GM19351 (cell line): ENCODE results near the gene CELA2A.
A peak's percentile ranks its signal among the peaks of the same experiment; 100 is the strongest.

Experiments used
- ATAC-seq: cut with Tn5 transposase; IDR thresholded peaks from one replicate; pipeline ENCODE4 v1.9.1; 2021; ENCODE audit warnings: mild to moderate bottlenecking, moderate library complexity; ENCODE audit not compliant: unreplicated experiment

Gene CELA2A

DNA sequence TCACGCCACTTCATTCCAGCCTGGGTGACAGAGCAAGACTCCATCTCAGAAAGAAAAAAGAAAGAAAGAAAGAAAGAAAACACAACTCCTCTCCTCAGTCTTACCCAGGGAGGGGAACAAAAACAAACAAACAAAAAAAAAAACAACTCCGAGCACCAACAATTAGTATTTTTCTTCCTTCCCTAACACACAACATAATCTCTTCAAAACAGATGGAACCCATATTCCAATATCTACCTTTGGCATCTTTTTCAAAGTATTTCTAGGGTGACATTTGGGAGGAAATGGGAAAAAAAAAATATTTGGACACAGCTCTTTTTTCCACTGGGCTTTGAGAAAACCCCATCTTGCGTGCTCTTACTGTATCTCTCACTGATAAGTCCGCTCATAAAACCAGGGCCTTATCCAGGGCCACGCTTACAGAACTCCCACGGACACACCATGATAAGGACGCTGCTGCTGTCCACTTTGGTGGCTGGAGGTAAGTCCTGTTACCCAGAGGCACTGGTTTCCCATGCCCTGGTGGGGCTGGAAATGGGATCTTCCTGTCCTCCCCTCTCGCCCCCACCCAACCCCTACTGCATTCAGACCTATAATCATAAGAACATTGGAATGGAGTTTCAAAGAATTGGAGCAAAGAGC is at the start of gene CELA2A:
TSS of gene CELA2A (plus strand) at position 420 of the 642 bp plus-strand sequence. CDS start at position 442, 22 bp downstream.
- ATAC-seq, result no peak

GRCh38 chr1:15407580-15407979 is 49.0 kb upstream of the CELA2A start:
- no peak for ATAC-seq

DNA sequence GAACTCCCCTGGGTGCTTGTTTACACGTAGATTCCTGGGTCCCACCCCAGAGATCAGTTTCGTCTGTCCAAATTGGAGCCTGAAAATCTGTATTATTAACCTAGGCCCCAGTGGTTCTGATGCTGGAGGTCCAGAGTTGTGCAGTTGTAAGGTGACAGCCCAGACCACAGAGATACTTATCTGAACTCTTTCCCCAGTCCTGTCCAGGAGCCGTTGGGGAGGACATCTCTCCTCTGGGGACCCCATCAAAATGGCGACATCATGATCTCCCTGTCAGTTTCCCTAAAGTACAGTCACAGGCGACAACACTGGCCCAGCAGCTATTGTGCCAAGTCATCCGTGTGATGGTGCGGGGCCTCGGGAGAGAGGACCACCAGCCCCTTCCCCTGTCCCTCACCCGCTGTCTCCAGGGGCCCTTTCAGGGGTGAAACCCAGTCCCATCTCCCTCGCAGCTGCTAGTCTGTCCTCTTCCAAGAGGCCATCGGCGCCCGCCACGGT is 47.6 kb upstream of the CELA2A start:
- no peak for ATAC-seq

- ATAC-seq, result peak; percentile 78
Observed at GRCh38 chr1:15409388-15410222, 46.9 kb upstream of the CELA2A start, which contains the start of gene EFHD2. TSS of gene EFHD2 (plus strand) at chr1:15409888. CDS start at chr1:15409972, 84 bp downstream.

GRCh38 chr1:15410223-15410883 is 46.2 kb upstream of the CELA2A start:
- no peak for ATAC-seq

GRCh38 chr1:15410884-15411245 is 45.7 kb upstream of the CELA2A start:
- ATAC-seq, result no peak

DNA sequence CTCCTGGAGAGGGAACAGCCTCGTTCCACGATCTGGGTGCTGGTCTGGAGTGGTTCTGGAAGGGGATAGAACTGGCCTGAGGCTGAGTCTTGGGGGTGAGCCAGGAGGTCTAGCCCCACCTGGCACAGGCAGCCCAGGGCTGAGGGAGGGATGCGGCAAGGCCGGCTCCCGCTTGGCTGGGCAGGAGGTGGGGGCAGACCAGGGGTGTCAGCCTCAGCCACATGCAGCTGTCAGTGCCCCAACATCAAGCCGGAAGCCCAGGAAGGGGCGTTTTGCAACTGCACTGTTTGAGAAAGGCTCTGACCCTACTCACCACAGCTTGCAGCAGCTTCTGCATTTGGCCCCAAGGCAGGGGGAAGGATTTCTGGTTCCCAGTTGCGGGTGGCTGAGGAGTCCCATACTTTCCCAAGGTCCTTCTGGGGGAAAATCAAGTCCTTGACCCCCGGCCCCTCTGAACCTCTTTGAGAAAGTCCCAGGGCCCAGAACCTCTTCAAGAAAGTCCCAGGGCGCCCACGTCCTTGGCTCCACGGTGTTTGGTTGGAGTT is 44.9 kb upstream of the CELA2A start:
- peak; percentile 49 for ATAC-seq

- ATAC-seq, result no peak
Observed at GRCh38 chr1:15412175-15412800, 44.2 kb upstream of the CELA2A start.

DNA sequence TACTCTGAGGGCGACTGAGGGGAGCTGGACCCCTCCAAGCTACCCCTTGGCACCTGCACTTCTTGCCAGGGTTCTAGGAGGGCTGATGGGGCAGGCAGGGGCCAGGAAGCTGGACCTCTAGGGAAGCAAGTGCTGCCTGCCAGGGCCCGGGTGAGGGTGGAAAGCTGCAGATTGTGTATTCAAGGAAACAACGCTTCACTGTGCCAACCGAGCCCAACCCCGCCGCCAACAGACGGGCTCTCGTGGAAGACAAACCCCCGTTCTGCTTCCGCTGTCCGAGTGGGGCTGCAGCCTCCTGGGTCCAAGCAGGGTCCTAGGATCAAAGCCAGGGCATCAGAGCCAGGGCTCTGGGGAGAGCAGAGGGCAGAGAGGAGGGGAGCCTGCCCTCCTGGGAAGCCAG is 43.7 kb upstream of the CELA2A start:
- no peak for ATAC-seq

GRCh38 chr1:15413563-15414444 is 42.7 kb upstream of the CELA2A start:
- no peak for ATAC-seq

DNA sequence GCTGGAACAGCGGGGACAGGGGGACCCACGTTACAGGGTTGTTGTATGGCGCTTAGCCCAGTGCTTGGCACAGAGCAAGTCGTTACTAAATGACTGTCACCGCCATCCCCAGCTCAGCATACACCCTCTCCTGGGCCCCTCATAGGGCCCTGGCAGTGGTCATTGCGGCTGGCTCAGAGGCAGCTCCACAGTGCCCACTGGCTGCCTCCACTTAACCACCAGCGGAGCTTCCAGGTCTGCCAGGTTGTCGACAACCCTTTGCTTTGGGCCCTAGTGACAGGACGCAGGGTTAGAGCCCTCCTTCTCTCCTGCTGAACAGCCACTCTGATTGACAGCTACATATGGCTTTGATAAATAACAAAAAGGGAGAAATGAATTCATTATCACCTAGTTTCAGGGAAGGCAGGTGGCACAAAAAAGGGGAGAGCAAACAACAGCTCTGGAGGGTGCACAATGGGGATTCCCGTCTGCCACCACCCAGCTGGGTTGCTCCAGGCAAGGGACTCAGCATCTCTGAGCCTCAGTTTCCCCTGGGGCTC is 42.0 kb upstream of the CELA2A start:
- ATAC-seq, result no peak

DNA sequence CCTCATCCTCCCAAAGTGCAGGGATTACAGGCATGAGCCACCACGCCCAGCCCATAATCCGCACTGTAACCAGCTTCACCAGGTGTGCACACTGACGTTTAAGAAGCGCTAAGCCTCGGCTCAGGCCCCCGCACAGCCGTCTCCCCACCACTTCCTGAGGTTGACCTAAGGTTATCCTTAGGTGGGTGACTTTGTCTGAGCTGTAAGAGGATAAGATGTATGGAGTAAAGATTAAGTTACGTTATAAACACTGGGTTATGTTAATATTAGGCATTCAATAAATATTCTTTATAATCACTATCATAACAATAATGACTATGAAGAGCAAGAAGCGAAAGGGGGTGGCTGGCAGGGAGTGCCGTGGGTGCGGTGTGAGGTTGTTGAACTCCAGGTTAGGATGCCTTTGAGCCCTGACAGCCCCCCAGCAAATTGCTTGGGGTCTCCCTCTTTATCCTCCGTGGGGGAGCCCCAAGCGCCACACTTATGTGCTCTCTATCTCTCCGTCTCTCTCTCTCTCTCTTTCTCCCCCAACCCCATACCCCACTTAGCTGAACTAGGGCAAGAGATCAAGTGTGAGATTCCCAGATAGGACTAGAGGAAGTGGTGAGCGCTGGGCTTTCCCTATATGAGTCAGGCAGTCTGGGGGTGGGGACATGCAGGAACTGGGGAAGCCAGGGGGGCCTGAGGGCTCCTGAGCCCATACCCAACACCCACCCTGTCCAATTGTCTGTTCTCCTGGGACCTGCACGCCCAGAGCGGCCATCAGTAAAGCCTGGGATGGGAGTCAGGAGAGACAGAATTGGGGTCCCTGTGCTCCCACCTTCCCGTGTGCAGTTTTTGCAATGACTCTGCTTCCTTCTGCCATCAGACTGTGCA is 39.2 kb upstream of the CELA2A start:
- ATAC-seq, result peak; percentile 43

GRCh38 chr1:15418806-15419515 is 37.6 kb upstream of the CELA2A start:
- ATAC-seq, result no peak

GRCh38 chr1:15420853-15421465 is 35.6 kb upstream of the CELA2A start:
- no peak for ATAC-seq

DNA sequence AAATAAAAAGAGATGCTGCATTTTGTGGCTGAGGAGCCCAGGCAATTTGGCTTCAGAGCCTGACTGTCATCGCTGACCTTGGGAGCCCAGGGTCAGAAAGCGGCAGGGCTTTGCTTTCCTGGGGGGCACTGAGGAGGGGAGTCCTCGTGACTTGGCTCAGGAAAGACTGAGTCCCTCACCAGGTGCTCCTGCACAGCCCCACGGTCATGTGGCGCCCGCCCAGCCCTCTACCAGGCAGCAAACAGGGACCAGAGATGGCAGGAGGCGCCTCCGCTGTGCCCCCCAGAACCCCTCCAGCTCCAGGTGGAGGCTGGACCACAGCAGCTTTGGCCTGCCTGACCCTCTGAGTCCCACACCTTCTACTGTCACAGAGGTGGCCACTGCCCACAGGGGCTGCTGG is 33.7 kb upstream of the CELA2A start:
- ATAC-seq, result no peak

DNA sequence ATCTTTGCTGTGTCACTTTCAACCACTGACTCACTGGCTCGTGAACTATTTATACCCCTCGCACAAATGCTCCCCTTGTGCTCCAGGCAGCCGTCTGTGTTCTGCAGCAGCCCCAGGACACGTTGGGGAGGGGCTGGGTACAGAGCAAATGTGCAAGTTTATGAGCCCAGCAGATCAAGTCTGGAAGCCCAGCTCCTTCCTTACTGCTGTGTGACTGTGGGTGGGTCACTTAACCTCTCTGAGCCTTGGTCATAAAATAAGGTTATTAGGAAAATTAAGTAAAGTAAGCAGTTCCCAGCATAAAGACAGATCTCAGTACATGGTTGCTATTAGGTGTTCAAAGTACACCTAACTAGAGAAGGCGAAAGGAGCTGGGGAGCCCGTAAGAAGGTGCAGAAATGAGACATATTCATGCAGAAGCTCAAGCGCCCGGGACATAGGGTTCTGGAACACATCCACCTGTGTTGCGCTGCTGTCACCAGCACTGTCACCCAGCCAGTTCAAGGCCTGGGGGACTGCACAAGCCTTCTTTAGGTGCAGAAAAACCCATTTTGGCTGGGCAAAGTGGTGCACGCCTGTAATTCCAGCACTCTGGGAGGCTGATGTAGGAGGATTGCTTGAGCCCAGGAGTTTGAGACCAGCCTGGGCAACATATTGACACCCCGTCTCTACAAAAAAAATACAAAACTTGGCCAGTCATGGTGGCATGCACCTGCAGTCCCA is 33.0 kb upstream of the CELA2A start:
- ATAC-seq, result no peak

DNA sequence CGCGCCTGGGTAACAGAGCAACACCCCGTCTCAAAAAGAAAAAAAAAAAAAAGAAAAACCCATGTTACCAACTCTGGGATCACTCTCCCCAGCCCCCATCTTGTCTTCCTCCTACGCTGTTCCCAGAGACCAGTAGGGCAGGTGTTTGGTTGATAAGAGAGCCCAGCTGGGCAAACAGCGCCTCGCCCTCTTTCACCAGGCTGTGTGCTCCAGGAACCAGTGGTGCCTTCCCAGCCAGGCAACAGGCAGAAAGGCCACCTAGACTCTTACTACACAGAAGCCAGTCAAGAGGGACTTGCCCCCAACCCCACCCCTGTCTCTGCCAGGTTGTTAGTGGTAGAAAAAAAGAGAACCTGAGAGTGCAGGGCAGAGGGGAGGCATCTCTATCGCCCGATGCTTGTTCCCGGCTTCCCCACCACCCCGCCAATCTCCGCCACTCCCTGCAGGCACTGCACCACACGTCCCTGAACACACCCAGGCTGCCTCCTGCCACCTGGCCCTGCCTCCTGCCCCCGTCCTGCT is 32.3 kb upstream of the CELA2A start:
- ATAC-seq, result no peak
